ENCODE results near the gene CDC14A.
A peak's percentile ranks its signal among the peaks of the same experiment; 100 is the strongest.

GRCh38 chr1:100358210-100358609 lies 5.9 kb downstream of the CDC14A start:
- TF ChIP-seq CTCF (conservative IDR thresholded peaks at IDR 0.05 in 1 of 2, IDR thresholded peaks at IDR 0.05 in 1 of 2; ENCODE audit: low read depth in 1 of 2, low read length in 2 of 2) = peak; percentile 50 to 58
- no peak for TF ChIP-seq EZH2 (IDR thresholded peaks at IDR 0.05; ENCODE audit: low read length, missing control alignments)

All from fibroblast of lung (primary cell).